HL-60 (cell line): ENCODE data around the gene RPL5.

Experiments
- DNase-seq, 2 experiments: peaks; one replicate each; pipeline ENCODE4 v3.0.0-alpha.2; 2010 to 2020; ENCODE audit warnings: low read depth in 1 of 2, low spot score in 1 of 2
- H3K27ac ChIP-seq: fragments of 250-450 bp; sonication (Bioruptor Pico); replicated peaks from 2 replicates; pipeline ENCODE4 v1.5.1; 2020; ENCODE audit warnings: mild to moderate bottlenecking, moderate library complexity
- H3K27me3 ChIP-seq: fragments of 250-450 bp; sonication (Bioruptor Pico); 2 replicates; pipeline ENCODE4 v1.5.1; 2021; ENCODE audit warnings: mild to moderate bottlenecking, moderate library complexity; ENCODE audit not compliant: insufficient read depth, poor library complexity, severe bottlenecking
- H3K4me3 ChIP-seq: replicated peaks from 2 replicates; pipeline ENCODE4 v1.5.1; 2011; ENCODE audit warnings: mild to moderate bottlenecking, control low read depth, low read length; ENCODE audit not compliant: insufficient read depth
- GABPA ChIP-seq: IDR thresholded peaks from 2 replicates; pipeline ENCODE4 v1.6.1; 2012; ENCODE audit warnings: low read depth
- POLR2AphosphoS5 ChIP-seq: IDR thresholded peaks from 2 replicates; pipeline ENCODE4 v1.6.1; 2012; ENCODE audit warnings: low read depth
- SPI1 ChIP-seq: IDR thresholded peaks from 2 replicates; pipeline ENCODE4 v1.6.1; 2012; ENCODE audit warnings: low read depth, mild to moderate bottlenecking, borderline replicate concordance
- TF ChIP-seq, protein P1 (sequence below): IDR thresholded peaks from one replicate; pipeline ENCODE4 v1.5.1; 2011; ENCODE audit warnings: low read length, control low read depth, inconsistent platforms; ENCODE audit not compliant: insufficient read depth
- TF ChIP-seq, protein P2 (sequence below): IDR thresholded peaks from 2 replicates; pipeline ENCODE4 v1.6.1; 2012; ENCODE audit warnings: low read depth; ENCODE audit not compliant: insufficient replicate concordance

RPL5 gene

DNA sequence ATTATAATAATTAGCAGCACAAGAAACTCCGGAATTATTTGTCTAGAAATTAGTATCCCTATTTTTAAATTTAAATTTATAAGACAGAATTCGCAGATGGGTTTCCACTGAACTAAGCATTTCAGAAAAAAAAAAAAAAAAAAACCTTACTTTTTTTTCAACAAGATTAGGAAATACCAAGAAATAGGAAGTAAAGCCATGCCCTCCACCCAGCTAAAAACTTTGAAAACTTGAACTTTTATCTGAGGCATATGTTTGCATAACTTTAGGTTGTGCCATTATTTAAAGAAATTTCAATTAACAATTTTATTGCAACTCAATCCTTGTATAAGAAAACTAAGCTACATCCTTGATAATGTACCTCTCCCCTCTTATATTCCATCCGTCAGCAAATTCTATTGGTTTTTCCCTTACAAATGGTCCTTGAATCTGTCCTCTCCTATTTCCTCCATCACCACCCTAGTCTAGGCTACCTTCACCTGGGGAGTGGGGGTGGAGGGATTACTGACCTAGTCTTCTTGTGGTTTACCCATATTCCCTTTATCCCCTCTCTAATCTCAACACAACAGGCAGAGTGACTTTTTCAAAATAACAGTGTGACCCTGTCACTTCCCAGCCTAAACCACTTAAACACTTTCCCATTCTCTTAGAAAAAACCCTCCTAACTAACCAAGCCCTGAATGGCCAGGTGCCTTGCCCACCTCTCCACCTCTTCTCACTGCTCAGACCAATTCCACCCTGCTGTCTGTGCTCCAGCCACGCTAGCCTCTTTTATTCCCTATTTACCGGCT is 45.5 kb upstream of the RPL5 start:
- DNase-seq, result peak in 1 of 2 experiments; percentile 18
- TF ChIP-seq, protein P1, sequence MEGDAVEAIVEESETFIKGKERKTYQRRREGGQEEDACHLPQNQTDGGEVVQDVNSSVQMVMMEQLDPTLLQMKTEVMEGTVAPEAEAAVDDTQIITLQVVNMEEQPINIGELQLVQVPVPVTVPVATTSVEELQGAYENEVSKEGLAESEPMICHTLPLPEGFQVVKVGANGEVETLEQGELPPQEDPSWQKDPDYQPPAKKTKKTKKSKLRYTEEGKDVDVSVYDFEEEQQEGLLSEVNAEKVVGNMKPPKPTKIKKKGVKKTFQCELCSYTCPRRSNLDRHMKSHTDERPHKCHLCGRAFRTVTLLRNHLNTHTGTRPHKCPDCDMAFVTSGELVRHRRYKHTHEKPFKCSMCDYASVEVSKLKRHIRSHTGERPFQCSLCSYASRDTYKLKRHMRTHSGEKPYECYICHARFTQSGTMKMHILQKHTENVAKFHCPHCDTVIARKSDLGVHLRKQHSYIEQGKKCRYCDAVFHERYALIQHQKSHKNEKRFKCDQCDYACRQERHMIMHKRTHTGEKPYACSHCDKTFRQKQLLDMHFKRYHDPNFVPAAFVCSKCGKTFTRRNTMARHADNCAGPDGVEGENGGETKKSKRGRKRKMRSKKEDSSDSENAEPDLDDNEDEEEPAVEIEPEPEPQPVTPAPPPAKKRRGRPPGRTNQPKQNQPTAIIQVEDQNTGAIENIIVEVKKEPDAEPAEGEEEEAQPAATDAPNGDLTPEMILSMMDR, result no peak
- no peak for TF ChIP-seq POLR2AphosphoS5
- TF ChIP-seq SPI1, result no peak
- TF ChIP-seq, protein P2, sequence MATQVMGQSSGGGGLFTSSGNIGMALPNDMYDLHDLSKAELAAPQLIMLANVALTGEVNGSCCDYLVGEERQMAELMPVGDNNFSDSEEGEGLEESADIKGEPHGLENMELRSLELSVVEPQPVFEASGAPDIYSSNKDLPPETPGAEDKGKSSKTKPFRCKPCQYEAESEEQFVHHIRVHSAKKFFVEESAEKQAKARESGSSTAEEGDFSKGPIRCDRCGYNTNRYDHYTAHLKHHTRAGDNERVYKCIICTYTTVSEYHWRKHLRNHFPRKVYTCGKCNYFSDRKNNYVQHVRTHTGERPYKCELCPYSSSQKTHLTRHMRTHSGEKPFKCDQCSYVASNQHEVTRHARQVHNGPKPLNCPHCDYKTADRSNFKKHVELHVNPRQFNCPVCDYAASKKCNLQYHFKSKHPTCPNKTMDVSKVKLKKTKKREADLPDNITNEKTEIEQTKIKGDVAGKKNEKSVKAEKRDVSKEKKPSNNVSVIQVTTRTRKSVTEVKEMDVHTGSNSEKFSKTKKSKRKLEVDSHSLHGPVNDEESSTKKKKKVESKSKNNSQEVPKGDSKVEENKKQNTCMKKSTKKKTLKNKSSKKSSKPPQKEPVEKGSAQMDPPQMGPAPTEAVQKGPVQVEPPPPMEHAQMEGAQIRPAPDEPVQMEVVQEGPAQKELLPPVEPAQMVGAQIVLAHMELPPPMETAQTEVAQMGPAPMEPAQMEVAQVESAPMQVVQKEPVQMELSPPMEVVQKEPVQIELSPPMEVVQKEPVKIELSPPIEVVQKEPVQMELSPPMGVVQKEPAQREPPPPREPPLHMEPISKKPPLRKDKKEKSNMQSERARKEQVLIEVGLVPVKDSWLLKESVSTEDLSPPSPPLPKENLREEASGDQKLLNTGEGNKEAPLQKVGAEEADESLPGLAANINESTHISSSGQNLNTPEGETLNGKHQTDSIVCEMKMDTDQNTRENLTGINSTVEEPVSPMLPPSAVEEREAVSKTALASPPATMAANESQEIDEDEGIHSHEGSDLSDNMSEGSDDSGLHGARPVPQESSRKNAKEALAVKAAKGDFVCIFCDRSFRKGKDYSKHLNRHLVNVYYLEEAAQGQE, result no peak
- no peak for TF ChIP-seq GABPA
- Histone ChIP-seq H3K4me3 (peak overlapping the region; percentile 86; the same call in 1 of the 2 replicates), H3K27ac (peak overlapping the region; percentile 75), H3K27me3 (no peaks in the 10 kb centered on the region)

DNA sequence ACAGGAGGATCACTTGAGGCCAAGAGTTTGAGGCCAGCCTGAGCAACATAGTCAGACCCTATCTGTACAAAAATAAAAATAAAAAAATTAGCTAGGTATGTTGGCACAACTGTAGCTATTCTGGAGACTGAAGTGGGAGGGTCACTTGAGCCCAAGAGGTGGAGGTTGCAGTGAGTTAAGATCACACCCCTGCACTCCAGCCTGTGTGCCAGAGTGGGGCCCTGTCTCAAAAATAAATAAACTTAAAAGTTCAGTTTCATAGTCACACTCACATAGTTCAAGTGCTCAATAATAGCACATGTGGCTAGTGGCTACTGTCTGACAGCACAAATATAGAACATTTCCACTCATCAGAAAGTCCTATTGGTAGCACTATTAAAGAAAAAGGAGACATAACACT is 41.8 kb upstream of the RPL5 start:
- TF ChIP-seq SPI1 (no peak), POLR2AphosphoS5 (no peak), GABPA (no peak)
- TF ChIP-seq, protein P2, result no peak
- TF ChIP-seq, protein P1, result no peak
- H3K27me3 ChIP-seq, result no peaks in the 10 kb centered on the region
- H3K4me3 ChIP-seq, result no peak overlapping the region
- no peak for DNase-seq
- no peak overlapping the region for H3K27ac ChIP-seq

DNA sequence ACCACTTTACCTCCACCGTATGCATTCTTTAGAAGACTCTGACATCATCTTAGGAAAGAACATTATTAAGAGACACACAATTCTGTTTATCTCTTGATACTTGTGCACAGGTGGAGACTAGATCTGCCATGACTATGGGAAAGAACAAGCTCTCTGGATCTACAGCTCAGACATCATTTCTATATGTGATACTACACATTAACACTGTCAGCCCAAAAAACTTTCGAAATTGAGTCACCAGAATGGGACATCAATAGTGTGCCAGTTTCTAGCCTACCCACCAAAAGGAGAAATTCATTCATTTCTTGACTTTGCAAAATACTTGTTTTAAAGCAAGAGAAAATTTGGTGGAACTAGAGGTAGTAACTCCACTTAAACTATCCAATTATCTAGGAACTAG is 41.0 kb upstream of the RPL5 start:
- no peak for DNase-seq
- Histone ChIP-seq H3K27me3 (no peaks in the 10 kb centered on the region), H3K4me3 (no peak overlapping the region), H3K27ac (no peak overlapping the region)
- TF ChIP-seq SPI1 (no peak), GABPA (no peak), POLR2AphosphoS5 (no peak)
- TF ChIP-seq, protein P2, result no peak
- TF ChIP-seq, protein P1, result no peak
